ENCODE measurements around the gene CDK6.

GRCh38 chr7:92644406-92645113 is 191.8 kb downstream of the CDK6 start:
- TF ChIP-seq, protein P1, sequence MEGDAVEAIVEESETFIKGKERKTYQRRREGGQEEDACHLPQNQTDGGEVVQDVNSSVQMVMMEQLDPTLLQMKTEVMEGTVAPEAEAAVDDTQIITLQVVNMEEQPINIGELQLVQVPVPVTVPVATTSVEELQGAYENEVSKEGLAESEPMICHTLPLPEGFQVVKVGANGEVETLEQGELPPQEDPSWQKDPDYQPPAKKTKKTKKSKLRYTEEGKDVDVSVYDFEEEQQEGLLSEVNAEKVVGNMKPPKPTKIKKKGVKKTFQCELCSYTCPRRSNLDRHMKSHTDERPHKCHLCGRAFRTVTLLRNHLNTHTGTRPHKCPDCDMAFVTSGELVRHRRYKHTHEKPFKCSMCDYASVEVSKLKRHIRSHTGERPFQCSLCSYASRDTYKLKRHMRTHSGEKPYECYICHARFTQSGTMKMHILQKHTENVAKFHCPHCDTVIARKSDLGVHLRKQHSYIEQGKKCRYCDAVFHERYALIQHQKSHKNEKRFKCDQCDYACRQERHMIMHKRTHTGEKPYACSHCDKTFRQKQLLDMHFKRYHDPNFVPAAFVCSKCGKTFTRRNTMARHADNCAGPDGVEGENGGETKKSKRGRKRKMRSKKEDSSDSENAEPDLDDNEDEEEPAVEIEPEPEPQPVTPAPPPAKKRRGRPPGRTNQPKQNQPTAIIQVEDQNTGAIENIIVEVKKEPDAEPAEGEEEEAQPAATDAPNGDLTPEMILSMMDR (IDR thresholded peaks at IDR 0.05) = no peak
- TF ChIP-seq POLR2AphosphoS5 (IDR thresholded peaks at IDR 0.05) (no peak), POLR2A (IDR thresholded peaks at IDR 0.05; ENCODE audit: low read depth) (no peak), EP300 (IDR thresholded peaks at IDR 0.05) (no peak)
